H9 (cell line): ENCODE results near the gene CCDC187. TPM values are rescaled to one million over a fixed set of nuclear protein-coding genes. Genes with fewer than 3 reads are reported as not detected.

ENCODE experiments used
- DNase-seq: peaks from one replicate; pipeline ENCODE4 v3.0.0-alpha.2; 2017
- H2AFZ ChIP-seq: one replicate; pipeline ENCODE4 v1.6.1; 2013; ENCODE audit warnings: mild to moderate bottlenecking, low read length, control low read depth, moderate library complexity
- H2AK5ac ChIP-seq: 2 replicates; pipeline ENCODE4 v1.6.1; 2013; ENCODE audit warnings: low read length, control low read depth, mixed read lengths; ENCODE audit not compliant: insufficient read length
- H2BK120ac ChIP-seq: one replicate; pipeline ENCODE4 v1.6.1; 2013; ENCODE audit warnings: low read depth, mild to moderate bottlenecking, low read length, control low read depth, inconsistent platforms; ENCODE audit not compliant: poor library complexity, severe bottlenecking
- H2BK12ac ChIP-seq: 2 replicates; pipeline ENCODE4 v1.6.1; 2013; ENCODE audit warnings: low read length, control low read depth, mixed read lengths, low read depth; ENCODE audit not compliant: insufficient read length
- H2BK15ac ChIP-seq: 2 replicates; pipeline ENCODE4 v1.6.1; 2013; ENCODE audit warnings: low read depth, low read length, control low read depth
- H2BK20ac ChIP-seq: one replicate; pipeline ENCODE4 v1.6.1; 2013; ENCODE audit warnings: low read depth, mild to moderate bottlenecking, low read length, control low read depth, inconsistent platforms; ENCODE audit not compliant: poor library complexity, severe bottlenecking
- H2BK5ac ChIP-seq: 2 replicates; pipeline ENCODE4 v1.6.1; 2013; ENCODE audit warnings: low read length, control low read depth, mixed read lengths; ENCODE audit not compliant: insufficient read length
- H3K14ac ChIP-seq: 2 replicates; pipeline ENCODE4 v1.6.1; 2013; ENCODE audit warnings: low read length, control low read depth; ENCODE audit not compliant: insufficient read depth
- H3K18ac ChIP-seq: 2 replicates; pipeline ENCODE4 v1.6.1; 2013; ENCODE audit warnings: low read depth, mild to moderate bottlenecking, mixed read lengths, low read length, control low read depth; ENCODE audit not compliant: insufficient read length
- H3K23ac ChIP-seq: 2 replicates; pipeline ENCODE4 v1.6.1; 2013; ENCODE audit warnings: low read length, control low read depth, mixed read lengths, low read depth; ENCODE audit not compliant: insufficient read length
- H3K23me2 ChIP-seq: 2 replicates; pipeline ENCODE4 v1.6.1; 2013; ENCODE audit warnings: low read depth, mild to moderate bottlenecking, mixed read lengths, low read length, control low read depth; ENCODE audit not compliant: insufficient read length, poor library complexity, severe bottlenecking
- H3K27ac ChIP-seq: 2 replicates; pipeline ENCODE4 v1.5.1; 2013; ENCODE audit warnings: low read length, control low read depth, mixed read lengths, low read depth; ENCODE audit not compliant: insufficient read length
- H3K27me3 ChIP-seq: 2 replicates; pipeline ENCODE4 v1.6.1; 2013; ENCODE audit warnings: low read length, control low read depth, inconsistent platforms; ENCODE audit not compliant: insufficient read depth
- H3K4ac ChIP-seq: 2 replicates; pipeline ENCODE4 v1.6.1; 2013; ENCODE audit warnings: low read depth, mild to moderate bottlenecking, control low read depth, inconsistent platforms, low read length, moderate library complexity
- H3K4me1 ChIP-seq: 2 replicates; pipeline ENCODE4 v1.6.1; 2013; ENCODE audit warnings: low read length, control low read depth, inconsistent platforms; ENCODE audit not compliant: insufficient read depth
- H3K4me2 ChIP-seq: 2 replicates; pipeline ENCODE4 v1.6.1; 2013; ENCODE audit warnings: low read length, control low read depth, mixed read lengths; ENCODE audit not compliant: insufficient read length, insufficient read depth
- H3K56ac ChIP-seq: 2 replicates; pipeline ENCODE4 v1.6.1; 2013; ENCODE audit warnings: low read depth, mild to moderate bottlenecking, mixed read lengths, low read length, control low read depth; ENCODE audit not compliant: insufficient read length
- H3K79me1 ChIP-seq: 2 replicates; pipeline ENCODE4 v1.6.1; 2013; ENCODE audit warnings: low read depth, mild to moderate bottlenecking, moderate library complexity, low read length, control low read depth, inconsistent platforms; ENCODE audit not compliant: insufficient read depth, poor library complexity, severe bottlenecking
- H3K79me2 ChIP-seq: 2 replicates; pipeline ENCODE4 v1.6.1; 2013; ENCODE audit warnings: low read length, control low read depth, inconsistent platforms; ENCODE audit not compliant: insufficient read depth
- H3K9ac ChIP-seq: 2 replicates; pipeline ENCODE4 v1.6.1; 2013; ENCODE audit warnings: low read length, control low read depth, mixed read lengths; ENCODE audit not compliant: insufficient read length; ENCODE audit errors: extremely low read depth
- H3K9me3 ChIP-seq: one replicate; pipeline ENCODE4 v1.6.1; 2013; ENCODE audit warnings: low read depth, low read length, inconsistent platforms; ENCODE audit not compliant: control insufficient read depth
- H3T11ph ChIP-seq: one replicate; pipeline ENCODE4 v1.6.1; 2013; ENCODE audit warnings: mild to moderate bottlenecking, low read length, control low read depth, inconsistent platforms
- H4K20me1 ChIP-seq: one replicate; pipeline ENCODE4 v1.6.1; 2013; ENCODE audit not compliant: control insufficient read depth, insufficient read length, insufficient read depth
- H4K5ac ChIP-seq: 2 replicates; pipeline ENCODE4 v1.6.1; 2013; ENCODE audit warnings: low read depth, mild to moderate bottlenecking, mixed read lengths, low read length, control low read depth; ENCODE audit not compliant: insufficient read length
- H4K8ac ChIP-seq: replicated peaks from 2 replicates; pipeline ENCODE4 v1.6.1; 2013; ENCODE audit warnings: low read length, control low read depth, mixed read lengths, low read depth; ENCODE audit not compliant: insufficient read length
- H4K91ac ChIP-seq: 2 replicates; pipeline ENCODE4 v1.6.1; 2013; ENCODE audit warnings: low read depth, mild to moderate bottlenecking, moderate library complexity, mixed read lengths, low read length, control low read depth; ENCODE audit not compliant: insufficient read length
- H3K27ac Mint-ChIP-seq, 3 experiments: 2 replicates in 2 of 3; 3 replicates in 1 of 3; pipeline ENCODE4 v1.8.0; 2020 to 2021; ENCODE audit warnings: mixed read lengths in 3 of 3, mild to moderate bottlenecking in 1 of 3, moderate library complexity in 1 of 3
- H3K27me3 Mint-ChIP-seq: 2 replicates; pipeline ENCODE4 v1.8.0; 2021; ENCODE audit warnings: low read depth, mild to moderate bottlenecking, moderate library complexity, mixed read lengths
- H3K36me3 Mint-ChIP-seq, 3 experiments: 2 replicates in 2 of 3; 3 replicates in 1 of 3; pipeline ENCODE4 v1.8.0; 2020 to 2021; ENCODE audit warnings: low read depth in 3 of 3, mixed read lengths in 3 of 3; ENCODE audit not compliant: insufficient read depth in 1 of 3
- H3K4me1 Mint-ChIP-seq, 2 experiments: 2 replicates each; pipeline ENCODE4 v1.8.0; 2020; ENCODE audit warnings: mixed read lengths in 2 of 2
- H3K4me3 Mint-ChIP-seq, 2 experiments: 2 replicates in 1 of 2; 3 replicates in 1 of 2; pipeline ENCODE4 v1.8.0; 2020 to 2021; ENCODE audit warnings: mild to moderate bottlenecking in 2 of 2, mixed read lengths in 2 of 2, moderate library complexity in 1 of 2
- H3K9me3 Mint-ChIP-seq, 2 experiments: 2 replicates in 1 of 2; 3 replicates in 1 of 2; pipeline ENCODE4 v1.8.0; 2020; ENCODE audit warnings: mild to moderate bottlenecking in 2 of 2, mixed read lengths in 2 of 2, moderate library complexity in 1 of 2
- CTCF ChIP-seq: fragments of 200-600 bp; sonication (generic); conservative IDR thresholded peaks from 3 replicates; pipeline ENCODE4 v1.8.0; 2021; ENCODE audit warnings: antibody characterized with exemption, mild to moderate bottlenecking
- WGBS: extraction: QIAGEN DNeasy Blood & Tissue Kit; methylation state at CpG from one replicate; pipeline ENCODE4 v1.1.7; 2013; ENCODE audit warnings: missing lambda C conversion rate, low lambda C conversion rate, mixed read lengths; ENCODE audit not compliant: insufficient read length; ENCODE audit errors: extremely low coverage; 5-methylcytosine and 5-hydroxymethylcytosine counted together
- total RNA-seq: library from RNA; stranded (reverse); gene quantifications from 2 replicates; pipeline ENCODE4 v1.2.1, GENCODE V29; 2021

The CCDC187 gene
- total RNA-seq, 1 experiment from 2014 or later, result 0.07 TPM

GRCh38 chr9:136328011-136328621, 24.2 kb upstream of the CCDC187 start:
- H3K4me2 ChIP-seq, result no peak overlapping the region
- no peak overlapping the region for H4K5ac ChIP-seq
- H2BK15ac ChIP-seq, result no peak overlapping the region
- H2BK12ac ChIP-seq, result no peak overlapping the region
- no peak overlapping the region for H3K27ac Mint-ChIP-seq
- TF ChIP-seq CTCF, result no peak
- no peak overlapping the region for H2BK20ac ChIP-seq
- H3K27ac ChIP-seq, result no peak overlapping the region
- no peak overlapping the region for H3K4ac ChIP-seq
- H3K14ac ChIP-seq, result no peak overlapping the region
- H2AFZ ChIP-seq, result no peak overlapping the region
- H3K56ac ChIP-seq, result no peak overlapping the region
- no peak overlapping the region for H2BK5ac ChIP-seq
- H3K27me3 Mint-ChIP-seq, result no peaks in the 10 kb centered on the region
- peak overlapping the region; percentile 52 to 66; a peak in 4 of 5 replicates for H3K4me3 Mint-ChIP-seq
- no peaks in the 10 kb centered on the region; a peak in 1 of 7 replicates for H3K36me3 Mint-ChIP-seq
- no peak overlapping the region for H3T11ph ChIP-seq
- whole genome bisulfite sequencing, result no CpG with 5 or more reads among the region's 13 CpGs
- H2BK120ac ChIP-seq, result no peak overlapping the region
- peaks cover 2% of the 10 kb centered on the region for H3K79me1 ChIP-seq
- H3K27me3 ChIP-seq, result no peaks in the 10 kb centered on the region
- no peak for DNase-seq
- peaks cover 9 to 11% of the 10 kb centered on the region in 2 experiments for H3K4me1 Mint-ChIP-seq
- no peak overlapping the region for H4K91ac ChIP-seq
- no peaks in the 10 kb centered on the region for H3K9me3 Mint-ChIP-seq
- H3K9me3 ChIP-seq, result no peaks in the 10 kb centered on the region
- H3K18ac ChIP-seq, result no peak overlapping the region
- no peaks in the 10 kb centered on the region for H4K20me1 ChIP-seq
- H3K23ac ChIP-seq, result no peak overlapping the region
- no peak overlapping the region for H2AK5ac ChIP-seq
- peaks cover 2% of the 10 kb centered on the region; the same call in 1 of the 2 replicates for H3K79me2 ChIP-seq
- H3K9ac ChIP-seq, result no peak overlapping the region
- no peaks in the 10 kb centered on the region for H3K23me2 ChIP-seq
- H3K4me1 ChIP-seq, result peaks cover 4% of the 10 kb centered on the region; the same call in 1 of the 2 replicates
- H4K8ac ChIP-seq, result no peak overlapping the region
